ENCODE measurements around the gene ANGPT4. TPM values are rescaled to one million over a fixed set of nuclear protein-coding genes. Genes with fewer than 3 reads are reported as not detected.

Gene ANGPT4
- total and polyA plus RNA-seq, 9 of the 15 experiments (the other 6 are each of a cell fraction or from before 2014, with no cell fraction given), result not detected

GRCh38 chr20:939606-940005, 23.5 kb upstream of the ANGPT4 start:
- WGBS (ENCODE audit: insufficient coverage, low coverage, missing lambda C conversion rate), result 3% methylated on average over 5 of the region's 5 CpGs
- CTCF ChIA-PET (ENCODE audit: low intra/inter-chr PET ratio), result interaction anchor here (0.6 kb wide), 1 partner anchor 456 kb away, joined by 4 read pairs; no protein-coding TSS in a partner anchor
- TF ChIP-seq FOXP4 (CRISPR knock-in tag; IDR thresholded peaks at IDR 0.05; ENCODE audit: borderline replicate concordance) (no peak), SMAD4 (CRISPR knock-in tag; conservative IDR thresholded peaks at IDR 0.05) (no peak), ESRRB (CRISPR knock-in tag; IDR thresholded peaks at IDR 0.05; ENCODE audit: borderline replicate concordance) (no peak), POLR2H (tag; IDR thresholded peaks at IDR 0.05; ENCODE audit: low read depth) (no peak), ATF3 (IDR thresholded peaks at IDR 0.05) (no peak), ATF3 (CRISPR knock-in tag; conservative IDR thresholded peaks at IDR 0.05) (no peak), ZNF277 (CRISPR knock-in tag; IDR thresholded peaks at IDR 0.05; ENCODE audit: borderline replicate concordance) (no peak), ADNP (tag; IDR thresholded peaks at IDR 0.05) (no peak), JUNB (CRISPR knock-in tag; conservative IDR thresholded peaks at IDR 0.05) (no peak), STAG1 (CRISPR knock-in tag; IDR thresholded peaks at IDR 0.05; ENCODE audit: borderline replicate concordance) (no peak), MBD1 (CRISPR knock-in tag; IDR thresholded peaks at IDR 0.05) (no peak), NFXL1 (CRISPR knock-in tag; IDR thresholded peaks at IDR 0.05) (no peak), ZNF395 (CRISPR knock-in tag; IDR thresholded peaks at IDR 0.05) (no peak), LEF1 (IDR thresholded peaks at IDR 0.05) (no peak), MYNN (IDR thresholded peaks at IDR 0.05) (no peak), MYNN (CRISPR knock-in tag; IDR thresholded peaks at IDR 0.05) (no peak), BACH1 (tag; IDR thresholded peaks at IDR 0.05) (no peak)

More at GRCh38 chr20:939606-940005, 23.5 kb upstream of the ANGPT4 start:
- H3K9me3 ChIP-seq (replicated peaks; ENCODE audit: control insufficient read depth, insufficient read depth, low read depth, low read length), result no peaks in the 10 kb centered on the region
- H3K27me3 ChIP-seq (ENCODE audit: control insufficient read depth in 2 of 2, insufficient read depth in 2 of 2, low read length in 2 of 2), result peaks cover 5 to 29% of the 10 kb centered on the region in 2 experiments; a peak in 4 of 5 replicates
- no peaks in the 10 kb centered on the region for H3K36me3 ChIP-seq (ENCODE audit: control insufficient read depth, insufficient read depth, low read length)
- DNase-seq (ENCODE audit: extremely low read depth in 1 of 4, low spot score in 3 of 4) (no peak), ATAC-seq (no peak), FAIRE-seq (no peak)
- in situ Hi-C loops (cut with MboI) (no loop called here), intact Hi-C loops (cut with micrococcal nuclease) (no loop called here)
- no peak overlapping the region for H2AFZ ChIP-seq (ENCODE audit: low read depth, low read length)
- no TSS peak for BruUV-seq (replicated peaks)
- no peaks in the 10 kb centered on the region for H3K4me1 ChIP-seq (replicated peaks in 1 of 2; ENCODE audit: control insufficient read depth in 2 of 2, insufficient read depth in 2 of 2, low read length in 2 of 2)
- no peak overlapping the region for H3K4me2 ChIP-seq (ENCODE audit: insufficient read depth, low read length)
- no peaks in the 10 kb centered on the region for H3K9me1 ChIP-seq (ENCODE audit: control insufficient read depth, insufficient read depth, low read length)
- H4K20me1 ChIP-seq (replicated peaks; ENCODE audit: control insufficient read depth, insufficient read depth, low read length), result no peaks in the 10 kb centered on the region
- no peak overlapping the region for H3K4me3 ChIP-seq
- no peak overlapping the region for H3K27ac ChIP-seq (ENCODE audit: extremely low read depth, low read depth, low read length)
- POLR2A ChIA-PET, result no interaction called here
- H3K9ac ChIP-seq (ENCODE audit: insufficient read depth in 1 of 2, low read depth in 2 of 2, low read length in 2 of 2), result no peak overlapping the region
- no peaks in the 10 kb centered on the region for H3K79me2 ChIP-seq (ENCODE audit: control insufficient read depth, insufficient read depth, low read length)

All from K562 (cell line).